Gastroesophageal sphincter (tissue), 3 donors: ENCODE data around the gene DCAF5.

Experiments
- CTCF ChIP-seq, 4 experiments: fragments of 200-600 bp in 2 of 4; fragments of 450-650 bp in 2 of 4; sonication (generic) in 1 of 4; IDR thresholded peaks; one replicate each; pipeline ENCODE4 v1.5.1; 2017 to 2019; ENCODE audit warnings: antibody characterized with exemption in 4 of 4, mild to moderate bottlenecking in 2 of 4, moderate library complexity in 2 of 4
- EP300 ChIP-seq: sonication (generic); formaldehyde crosslinking; IDR thresholded peaks from one replicate; pipeline ENCODE4 v1.6.1; 2017; ENCODE audit warnings: antibody characterized with exemption, mild to moderate bottlenecking
- POLR2A ChIP-seq, 2 donors: fragments of 450-650 bp; IDR thresholded peaks; one replicate each; pipeline ENCODE4 v1.6.1; 2017; ENCODE audit warnings: antibody characterized with exemption in 2 of 2, mild to moderate bottlenecking in 2 of 2, moderate library complexity in 1 of 2

- TF ChIP-seq CTCF (IDR thresholded peaks at IDR 0.05) (no peak), POLR2A (IDR thresholded peaks at IDR 0.05) (no peak), EP300 (no peak)
Measured at GRCh38 chr14:69088586-69088985, 64.3 kb downstream of the DCAF5 start.
